SU-DHL-6 (cell line): ENCODE measurements around the gene TNS3.

ENCODE experiments used
- CTCF ChIP-seq: fragments of 200-600 bp; sonication (generic); IDR thresholded peaks from one replicate; pipeline ENCODE4 v1.5.1; 2017; ENCODE audit warnings: antibody characterized with exemption, mild to moderate bottlenecking, low read length, moderate library complexity; ENCODE audit not compliant: insufficient read depth, poor library complexity, severe bottlenecking
- EZH2phosphoT487 ChIP-seq: fragments of 200-600 bp; sonication (generic), shearing (Covaris generic); conservative IDR thresholded peaks from 2 replicates; pipeline ENCODE4 v1.6.1; 2018; ENCODE audit warnings: mild to moderate bottlenecking, antibody characterized with exemption, low read length, moderate library complexity, mixed read lengths

- TF ChIP-seq CTCF (no peak), EZH2phosphoT487 (no peak)
These were observed 85.8 kb downstream of the TNS3 start for GRCh38 chr7:47496056-47496665.
